HG02884 (cell line): ENCODE results near the gene ADGRG1.

Experiments used
- ATAC-seq: cut with Tn5 transposase; IDR thresholded peaks from one replicate; pipeline ENCODE4 v1.9.1; 2021; ENCODE audit warnings: mild to moderate bottlenecking, moderate library complexity; ENCODE audit not compliant: unreplicated experiment

ADGRG1 gene

GRCh38 chr16:57633383-57634064, 5.1 kb downstream of the ADGRG1 start:
- no peak for ATAC-seq

- no peak for ATAC-seq
Observed at GRCh38 chr16:57634171-57634570, 5.7 kb downstream of the ADGRG1 start.

- no peak for ATAC-seq
Observed at GRCh38 chr16:57635266-57636097, 7.1 kb downstream of the ADGRG1 start.

GRCh38 chr16:57636184-57636583, 7.8 kb downstream of the ADGRG1 start:
- ATAC-seq: no peak

GRCh38 chr16:57637020-57637419, 8.6 kb downstream of the ADGRG1 start:
- no peak for ATAC-seq

GRCh38 chr16:57637424-57637823, 9.0 kb downstream of the ADGRG1 start:
- ATAC-seq: no peak

- ATAC-seq: no peak
Observed at GRCh38 chr16:57637965-57638364, 9.5 kb downstream of the ADGRG1 start.

GRCh38 chr16:57638381-57638780, 10.0 kb downstream of the ADGRG1 start:
- ATAC-seq: no peak

GRCh38 chr16:57639172-57639887, 10.9 kb downstream of the ADGRG1 start:
- ATAC-seq: no peak

- no peak for ATAC-seq
Observed at GRCh38 chr16:57640185-57640584, 11.8 kb downstream of the ADGRG1 start.

GRCh38 chr16:57640612-57641011, 12.2 kb downstream of the ADGRG1 start:
- no peak for ATAC-seq

- no peak for ATAC-seq
Observed at GRCh38 chr16:57642160-57643135, 14.0 kb downstream of the ADGRG1 start.

GRCh38 chr16:57643147-57643874, 14.9 kb downstream of the ADGRG1 start:
- ATAC-seq: no peak

- ATAC-seq: no peak
Observed at GRCh38 chr16:57643910-57644309, 15.5 kb downstream of the ADGRG1 start.

GRCh38 chr16:57644383-57645014, 16.1 kb downstream of the ADGRG1 start:
- no peak for ATAC-seq

- no peak for ATAC-seq
Observed at GRCh38 chr16:57645169-57645568, 16.7 kb downstream of the ADGRG1 start.

- no peak for ATAC-seq
Observed at GRCh38 chr16:57645691-57646387, 17.4 kb downstream of the ADGRG1 start.

- no peak for ATAC-seq
Observed at GRCh38 chr16:57646388-57647039, 18.1 kb downstream of the ADGRG1 start.
